H9 (cell line): ENCODE measurements around the gene CACTIN. TPM values are rescaled to one million over a fixed set of nuclear protein-coding genes. Genes with fewer than 3 reads are reported as not detected.

Experiments used
- DNase-seq: peaks from one replicate; pipeline ENCODE4 v3.0.0-alpha.2; 2017
- H2AFZ ChIP-seq: one replicate; pipeline ENCODE4 v1.6.1; 2013; ENCODE audit warnings: mild to moderate bottlenecking, low read length, control low read depth, moderate library complexity
- H2AK5ac ChIP-seq: 2 replicates; pipeline ENCODE4 v1.6.1; 2013; ENCODE audit warnings: low read length, control low read depth, mixed read lengths; ENCODE audit not compliant: insufficient read length
- H2BK120ac ChIP-seq: one replicate; pipeline ENCODE4 v1.6.1; 2013; ENCODE audit warnings: low read depth, mild to moderate bottlenecking, low read length, control low read depth, inconsistent platforms; ENCODE audit not compliant: poor library complexity, severe bottlenecking
- H2BK12ac ChIP-seq: 2 replicates; pipeline ENCODE4 v1.6.1; 2013; ENCODE audit warnings: low read length, control low read depth, mixed read lengths, low read depth; ENCODE audit not compliant: insufficient read length
- H2BK15ac ChIP-seq: 2 replicates; pipeline ENCODE4 v1.6.1; 2013; ENCODE audit warnings: low read depth, low read length, control low read depth
- H2BK20ac ChIP-seq: one replicate; pipeline ENCODE4 v1.6.1; 2013; ENCODE audit warnings: low read depth, mild to moderate bottlenecking, low read length, control low read depth, inconsistent platforms; ENCODE audit not compliant: poor library complexity, severe bottlenecking
- H2BK5ac ChIP-seq: 2 replicates; pipeline ENCODE4 v1.6.1; 2013; ENCODE audit warnings: low read length, control low read depth, mixed read lengths; ENCODE audit not compliant: insufficient read length
- H3K14ac ChIP-seq: 2 replicates; pipeline ENCODE4 v1.6.1; 2013; ENCODE audit warnings: low read length, control low read depth; ENCODE audit not compliant: insufficient read depth
- H3K18ac ChIP-seq: 2 replicates; pipeline ENCODE4 v1.6.1; 2013; ENCODE audit warnings: low read depth, mild to moderate bottlenecking, mixed read lengths, low read length, control low read depth; ENCODE audit not compliant: insufficient read length
- H3K23ac ChIP-seq: 2 replicates; pipeline ENCODE4 v1.6.1; 2013; ENCODE audit warnings: low read length, control low read depth, mixed read lengths, low read depth; ENCODE audit not compliant: insufficient read length
- H3K23me2 ChIP-seq: 2 replicates; pipeline ENCODE4 v1.6.1; 2013; ENCODE audit warnings: low read depth, mild to moderate bottlenecking, mixed read lengths, low read length, control low read depth; ENCODE audit not compliant: insufficient read length, poor library complexity, severe bottlenecking
- H3K27ac ChIP-seq: 2 replicates; pipeline ENCODE4 v1.5.1; 2013; ENCODE audit warnings: low read length, control low read depth, mixed read lengths, low read depth; ENCODE audit not compliant: insufficient read length
- H3K27me3 ChIP-seq: 2 replicates; pipeline ENCODE4 v1.6.1; 2013; ENCODE audit warnings: low read length, control low read depth, inconsistent platforms; ENCODE audit not compliant: insufficient read depth
- H3K4ac ChIP-seq: 2 replicates; pipeline ENCODE4 v1.6.1; 2013; ENCODE audit warnings: low read depth, mild to moderate bottlenecking, control low read depth, inconsistent platforms, low read length, moderate library complexity
- H3K4me1 ChIP-seq: 2 replicates; pipeline ENCODE4 v1.6.1; 2013; ENCODE audit warnings: low read length, control low read depth, inconsistent platforms; ENCODE audit not compliant: insufficient read depth
- H3K4me2 ChIP-seq: 2 replicates; pipeline ENCODE4 v1.6.1; 2013; ENCODE audit warnings: low read length, control low read depth, mixed read lengths; ENCODE audit not compliant: insufficient read length, insufficient read depth
- H3K56ac ChIP-seq: 2 replicates; pipeline ENCODE4 v1.6.1; 2013; ENCODE audit warnings: low read depth, mild to moderate bottlenecking, mixed read lengths, low read length, control low read depth; ENCODE audit not compliant: insufficient read length
- H3K79me1 ChIP-seq: 2 replicates; pipeline ENCODE4 v1.6.1; 2013; ENCODE audit warnings: low read depth, mild to moderate bottlenecking, moderate library complexity, low read length, control low read depth, inconsistent platforms; ENCODE audit not compliant: insufficient read depth, poor library complexity, severe bottlenecking
- H3K79me2 ChIP-seq: 2 replicates; pipeline ENCODE4 v1.6.1; 2013; ENCODE audit warnings: low read length, control low read depth, inconsistent platforms; ENCODE audit not compliant: insufficient read depth
- H3K9ac ChIP-seq: 2 replicates; pipeline ENCODE4 v1.6.1; 2013; ENCODE audit warnings: low read length, control low read depth, mixed read lengths; ENCODE audit not compliant: insufficient read length; ENCODE audit errors: extremely low read depth
- H3K9me3 ChIP-seq: one replicate; pipeline ENCODE4 v1.6.1; 2013; ENCODE audit warnings: low read depth, low read length, inconsistent platforms; ENCODE audit not compliant: control insufficient read depth
- H3T11ph ChIP-seq: one replicate; pipeline ENCODE4 v1.6.1; 2013; ENCODE audit warnings: mild to moderate bottlenecking, low read length, control low read depth, inconsistent platforms
- H4K20me1 ChIP-seq: one replicate; pipeline ENCODE4 v1.6.1; 2013; ENCODE audit not compliant: control insufficient read depth, insufficient read length, insufficient read depth
- H4K5ac ChIP-seq: 2 replicates; pipeline ENCODE4 v1.6.1; 2013; ENCODE audit warnings: low read depth, mild to moderate bottlenecking, mixed read lengths, low read length, control low read depth; ENCODE audit not compliant: insufficient read length
- H4K8ac ChIP-seq: replicated peaks from 2 replicates; pipeline ENCODE4 v1.6.1; 2013; ENCODE audit warnings: low read length, control low read depth, mixed read lengths, low read depth; ENCODE audit not compliant: insufficient read length
- H4K91ac ChIP-seq: 2 replicates; pipeline ENCODE4 v1.6.1; 2013; ENCODE audit warnings: low read depth, mild to moderate bottlenecking, moderate library complexity, mixed read lengths, low read length, control low read depth; ENCODE audit not compliant: insufficient read length
- H3K27ac Mint-ChIP-seq, 3 experiments: 2 replicates in 2 of 3; 3 replicates in 1 of 3; pipeline ENCODE4 v1.8.0; 2020 to 2021; ENCODE audit warnings: mixed read lengths in 3 of 3, mild to moderate bottlenecking in 1 of 3, moderate library complexity in 1 of 3
- H3K27me3 Mint-ChIP-seq: 2 replicates; pipeline ENCODE4 v1.8.0; 2021; ENCODE audit warnings: low read depth, mild to moderate bottlenecking, moderate library complexity, mixed read lengths
- H3K36me3 Mint-ChIP-seq, 3 experiments: 2 replicates in 2 of 3; 3 replicates in 1 of 3; pipeline ENCODE4 v1.8.0; 2020 to 2021; ENCODE audit warnings: low read depth in 3 of 3, mixed read lengths in 3 of 3; ENCODE audit not compliant: insufficient read depth in 1 of 3
- H3K4me1 Mint-ChIP-seq, 2 experiments: 2 replicates each; pipeline ENCODE4 v1.8.0; 2020; ENCODE audit warnings: mixed read lengths in 2 of 2
- H3K4me3 Mint-ChIP-seq, 2 experiments: 2 replicates in 1 of 2; 3 replicates in 1 of 2; pipeline ENCODE4 v1.8.0; 2020 to 2021; ENCODE audit warnings: mild to moderate bottlenecking in 2 of 2, mixed read lengths in 2 of 2, moderate library complexity in 1 of 2
- H3K9me3 Mint-ChIP-seq, 2 experiments: 2 replicates in 1 of 2; 3 replicates in 1 of 2; pipeline ENCODE4 v1.8.0; 2020; ENCODE audit warnings: mild to moderate bottlenecking in 2 of 2, mixed read lengths in 2 of 2, moderate library complexity in 1 of 2
- WGBS: extraction: QIAGEN DNeasy Blood & Tissue Kit; methylation state at CpG from one replicate; pipeline ENCODE4 v1.1.7; 2013; ENCODE audit warnings: missing lambda C conversion rate, low lambda C conversion rate, mixed read lengths; ENCODE audit not compliant: insufficient read length; ENCODE audit errors: extremely low coverage; 5-methylcytosine and 5-hydroxymethylcytosine counted together
- total RNA-seq: library from RNA; stranded (reverse); gene quantifications from 2 replicates; pipeline ENCODE4 v1.2.1, GENCODE V29; 2021
- TF ChIP-seq, protein P1 (sequence below): fragments of 200-600 bp; sonication (generic); conservative IDR thresholded peaks from 3 replicates; pipeline ENCODE4 v1.8.0; 2021; ENCODE audit warnings: antibody characterized with exemption, mild to moderate bottlenecking

Gene CACTIN
- total RNA-seq, 1 experiment from 2014 or later: 37.3 TPM

DNA sequence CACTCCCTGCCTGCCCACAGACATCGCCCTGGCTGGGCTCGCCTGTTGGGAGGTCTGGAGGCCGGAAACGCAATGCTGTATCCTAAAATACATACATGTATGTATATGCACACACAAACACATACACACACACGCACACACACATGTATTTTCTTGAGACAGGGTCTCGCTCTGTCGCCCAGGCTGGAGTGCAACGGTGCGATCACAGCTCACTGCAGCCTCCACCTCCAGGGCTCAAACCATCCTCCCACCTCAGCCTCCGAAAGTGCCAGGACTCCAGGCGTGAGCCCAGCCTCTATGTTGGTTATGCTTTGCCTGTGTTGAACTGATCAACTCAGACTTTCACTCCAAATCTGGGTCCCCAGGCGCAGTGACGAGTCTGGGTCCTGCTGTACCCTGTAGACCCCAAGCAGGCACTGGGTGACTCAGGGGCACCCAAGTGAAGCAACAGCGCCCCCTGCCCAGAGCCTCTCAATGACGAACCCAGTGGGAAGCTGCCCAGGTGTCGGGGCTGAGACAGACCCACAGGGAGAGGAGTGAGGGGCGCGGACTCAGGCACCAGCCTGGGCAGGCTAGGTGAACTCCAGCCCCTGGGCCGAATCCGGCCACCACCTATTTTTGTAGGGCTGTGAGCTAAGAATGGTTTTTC, 27.4 kb upstream of the CACTIN start:
- H3K56ac ChIP-seq: no peak overlapping the region
- no peak overlapping the region for H3T11ph ChIP-seq
- no peaks in the 10 kb centered on the region for H3K79me2 ChIP-seq
- no peak overlapping the region for H3K14ac ChIP-seq
- H3K79me1 ChIP-seq: no peaks in the 10 kb centered on the region
- no peak overlapping the region for H3K4me2 ChIP-seq
- no peak for DNase-seq
- no peaks in the 10 kb centered on the region for H3K27me3 ChIP-seq
- H3K18ac ChIP-seq: no peak overlapping the region
- no peak overlapping the region for H2AFZ ChIP-seq
- Mint-ChIP-seq H3K27ac (no peak overlapping the region; a peak in 1 of 7 replicates), H3K9me3 (no peaks in the 10 kb centered on the region; a peak in 1 of 5 replicates), H3K27me3 (no peaks in the 10 kb centered on the region), H3K36me3 (peaks cover 8 to 33% (median 32%) of the 10 kb centered on the region in 3 experiments), H3K4me3 (no peak overlapping the region), H3K4me1 (no peaks in the 10 kb centered on the region)
- no peak overlapping the region for H4K5ac ChIP-seq
- no peaks in the 10 kb centered on the region for H3K4me1 ChIP-seq
- H2BK120ac ChIP-seq: no peak overlapping the region
- H2AK5ac ChIP-seq: no peak overlapping the region
- H4K20me1 ChIP-seq: peaks cover 3% of the 10 kb centered on the region
- TF ChIP-seq, protein P1, sequence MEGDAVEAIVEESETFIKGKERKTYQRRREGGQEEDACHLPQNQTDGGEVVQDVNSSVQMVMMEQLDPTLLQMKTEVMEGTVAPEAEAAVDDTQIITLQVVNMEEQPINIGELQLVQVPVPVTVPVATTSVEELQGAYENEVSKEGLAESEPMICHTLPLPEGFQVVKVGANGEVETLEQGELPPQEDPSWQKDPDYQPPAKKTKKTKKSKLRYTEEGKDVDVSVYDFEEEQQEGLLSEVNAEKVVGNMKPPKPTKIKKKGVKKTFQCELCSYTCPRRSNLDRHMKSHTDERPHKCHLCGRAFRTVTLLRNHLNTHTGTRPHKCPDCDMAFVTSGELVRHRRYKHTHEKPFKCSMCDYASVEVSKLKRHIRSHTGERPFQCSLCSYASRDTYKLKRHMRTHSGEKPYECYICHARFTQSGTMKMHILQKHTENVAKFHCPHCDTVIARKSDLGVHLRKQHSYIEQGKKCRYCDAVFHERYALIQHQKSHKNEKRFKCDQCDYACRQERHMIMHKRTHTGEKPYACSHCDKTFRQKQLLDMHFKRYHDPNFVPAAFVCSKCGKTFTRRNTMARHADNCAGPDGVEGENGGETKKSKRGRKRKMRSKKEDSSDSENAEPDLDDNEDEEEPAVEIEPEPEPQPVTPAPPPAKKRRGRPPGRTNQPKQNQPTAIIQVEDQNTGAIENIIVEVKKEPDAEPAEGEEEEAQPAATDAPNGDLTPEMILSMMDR: peak; percentile 53
- no peak overlapping the region for H2BK12ac ChIP-seq
- no peak overlapping the region for H3K9ac ChIP-seq
- H2BK5ac ChIP-seq: no peak overlapping the region
- no peak overlapping the region for H2BK20ac ChIP-seq
- H2BK15ac ChIP-seq: no peak overlapping the region
- H3K23ac ChIP-seq: no peak overlapping the region
- H3K27ac ChIP-seq: no peak overlapping the region
- no CpG with 5 or more reads among the region's 20 CpGs for WGBS
- H3K9me3 ChIP-seq: no peaks in the 10 kb centered on the region
- H3K23me2 ChIP-seq: no peaks in the 10 kb centered on the region
- H3K4ac ChIP-seq: no peak overlapping the region
- H4K8ac ChIP-seq: no peak overlapping the region
- H4K91ac ChIP-seq: no peak overlapping the region
